Activated naive CD4-positive, alpha-beta T cell treated with anti-CD3 and anti-CD28 coated beads, Interleukin-2, amount 50 U/mL, for 16 hours (primary cell): ENCODE measurements around the gene SLC9A6.

Source experiments
- DNase-seq: peaks from one replicate; pipeline ENCODE4 v3.0.0-alpha.2; 2020

Gene SLC9A6

GRCh38 chrX:135985157-135985972 is at the start of gene SLC9A6:
Gene SLC9A6, plus strand, starts transcription at chrX:135985435. Its CDS starts 224 bp downstream, at chrX:135985659.
- DNase-seq: peak; percentile 70

- no peak for DNase-seq
These were observed 40.7 kb upstream of the SLC9A6 start for GRCh38 chrX:135944486-135944885.

GRCh38 chrX:135951291-135951690 is 33.9 kb upstream of the SLC9A6 start:
- DNase-seq: no peak

GRCh38 chrX:135973025-135973547 is 12.1 kb upstream of the SLC9A6 start:
- DNase-seq: no peak

GRCh38 chrX:135973548-135974278 is 11.5 kb upstream of the SLC9A6 start, which contains the start of gene MMGT1:
Gene MMGT1, minus strand, starts transcription at chrX:135973988. Its CDS starts 313 bp downstream, at chrX:135973675.
- DNase-seq: peak; percentile 83

- peak; percentile 61 for DNase-seq
These were observed 10.9 kb upstream of the SLC9A6 start for GRCh38 chrX:135974279-135974856.

GRCh38 chrX:135975421-135975820 is 9.8 kb upstream of the SLC9A6 start:
- DNase-seq: no peak

- no peak for DNase-seq
These were observed 7.6 kb upstream of the SLC9A6 start for GRCh38 chrX:135977611-135978010.

- no peak for DNase-seq
These were observed 4.2 kb upstream of the SLC9A6 start for GRCh38 chrX:135981010-135981409.

- no peak for DNase-seq
These were observed 3.6 kb upstream of the SLC9A6 start for GRCh38 chrX:135981668-135982067.

GRCh38 chrX:135982860-135983259 is 2.4 kb upstream of the SLC9A6 start:
- DNase-seq: no peak

GRCh38 chrX:135984256-135984655 is 979 bp upstream of the SLC9A6 start:
- DNase-seq: no peak

- DNase-seq: no peak
These were observed 461 bp upstream of the SLC9A6 start for GRCh38 chrX:135984791-135985156.

GRCh38 chrX:135985973-135986310 is 707 bp downstream of the SLC9A6 start:
- no peak for DNase-seq

- no peak for DNase-seq
These were observed 3.0 kb downstream of the SLC9A6 start for GRCh38 chrX:135988245-135988644.

GRCh38 chrX:136015016-136015415 is 29.8 kb downstream of the SLC9A6 start:
- no peak for DNase-seq

- no peak for DNase-seq
These were observed 31.6 kb downstream of the SLC9A6 start for GRCh38 chrX:136016881-136017280.

- DNase-seq: no peak
These were observed 34.0 kb downstream of the SLC9A6 start for GRCh38 chrX:136019226-136019625.

GRCh38 chrX:136021160-136021559 is 35.9 kb downstream of the SLC9A6 start:
- no peak for DNase-seq

GRCh38 chrX:136021903-136022302 is 36.7 kb downstream of the SLC9A6 start:
- no peak for DNase-seq

- DNase-seq: no peak
These were observed 39.9 kb downstream of the SLC9A6 start for GRCh38 chrX:136025091-136025490.

GRCh38 chrX:136028383-136028984 is 43.2 kb downstream of the SLC9A6 start:
- DNase-seq: no peak

- no peak for DNase-seq
These were observed 44.5 kb downstream of the SLC9A6 start for GRCh38 chrX:136029766-136030165.
